H1 (cell line): ENCODE results near the gene STAU1. TPM values are rescaled to one million over a fixed set of nuclear protein-coding genes. Genes with fewer than 3 reads are reported as not detected.

Source experiments
- CTCF ChIA-PET: fragments of 300-600 bp; sonication (Branson Sonifier 250); formaldehyde crosslinking; loops from one replicate; lab custom pipeline; 2021; ENCODE audit not compliant: partially characterized antibody; lab: Charles Lee
- POLR2A ChIA-PET: fragments of 300-600 bp; sonication (Branson Sonifier 250); formaldehyde crosslinking; loops from one replicate; lab custom pipeline; 2021; ENCODE audit warnings: inconsistent platforms; ENCODE audit not compliant: partially characterized antibody; lab: Charles Lee
- DNase-seq, 2 experiments: peaks; one replicate each; pipeline versions ENCODE4 v3.0.0 to v3.0.0-alpha.2; 2010 to 2022; ENCODE audit warnings: low spot score in 2 of 2, low read depth in 1 of 2, mixed read lengths in 1 of 2
- FAIRE-seq: peaks from 2 replicates; lab custom pipeline; 2011; peaks lifted over from hg19 to GRCh38; lab: Jason Lieb, UNC
- H2AFZ ChIP-seq: 2 replicates; pipeline ENCODE4 v1.8.1; 2012; ENCODE audit warnings: low read length, inconsistent platforms
- H2AK5ac ChIP-seq: 2 replicates; pipeline ENCODE4 v1.6.1; 2013; ENCODE audit warnings: low read depth, low read length
- H2BK120ac ChIP-seq: replicated peaks from 2 replicates; pipeline ENCODE3; 2013; ENCODE audit warnings: low read depth, low read length, inconsistent platforms
- H2BK12ac ChIP-seq: 2 replicates; pipeline ENCODE4 v1.6.1; 2013; ENCODE audit warnings: low read depth, low read length
- H2BK15ac ChIP-seq: 2 replicates; pipeline ENCODE4 v1.6.1; 2013; ENCODE audit warnings: low read length
- H2BK20ac ChIP-seq: 2 replicates; pipeline ENCODE4 v1.6.1; 2013; ENCODE audit warnings: low read length
- H2BK5ac ChIP-seq: 2 replicates; pipeline ENCODE4 v1.6.1; 2013; ENCODE audit warnings: low read depth, low read length
- H3K14ac ChIP-seq: 2 replicates; pipeline ENCODE4 v1.6.1; 2013; ENCODE audit warnings: inconsistent platforms; ENCODE audit not compliant: insufficient read length
- H3K18ac ChIP-seq: 2 replicates; pipeline ENCODE4 v1.6.1; 2013; ENCODE audit warnings: low read length; ENCODE audit errors: extremely low read depth
- H3K23ac ChIP-seq: 2 replicates; pipeline ENCODE4 v1.6.1; 2013; ENCODE audit warnings: inconsistent platforms; ENCODE audit not compliant: insufficient read length
- H3K23me2 ChIP-seq: 2 replicates; pipeline ENCODE4 v1.6.1; 2013; ENCODE audit warnings: low read depth, low read length
- H3K27ac ChIP-seq: 2 replicates; pipeline ENCODE4 v1.6.1; 2011; ENCODE audit warnings: low read depth, low read length, inconsistent platforms
- H3K27me3 ChIP-seq, 4 experiments: replicated peaks in 1 of 4; 1 replicate in 1 of 4; 2 replicates in 3 of 4; pipeline versions ENCODE4 v1.6.1 to v1.8.1; 2011 to 2013; ENCODE audit warnings: low read length in 3 of 4, mild to moderate bottlenecking in 3 of 4, inconsistent platforms in 2 of 4, mixed read lengths in 2 of 4, moderate library complexity in 1 of 4; ENCODE audit not compliant: control insufficient read depth in 3 of 4, insufficient read depth in 3 of 4; ENCODE audit errors: extremely low read depth in 1 of 4
- H3K36me3 ChIP-seq, 4 experiments: 2 replicates each; pipeline versions ENCODE4 v1.6.1 to v1.8.1; 2011 to 2013; ENCODE audit warnings: mild to moderate bottlenecking in 4 of 4, low read length in 3 of 4, moderate library complexity in 2 of 4, control low read depth in 1 of 4, inconsistent platforms in 1 of 4; ENCODE audit not compliant: insufficient read depth in 4 of 4, control insufficient read depth in 2 of 4
- H3K4ac ChIP-seq: replicated peaks from 2 replicates; pipeline ENCODE3; 2013; ENCODE audit warnings: low read length, low read depth, mixed read lengths, inconsistent platforms; ENCODE audit not compliant: insufficient read length
- H3K4me1 ChIP-seq, 4 experiments: replicated peaks in 1 of 4; 1 replicate in 1 of 4; 2 replicates in 3 of 4; pipeline versions ENCODE4 v1.6.1 to v1.8.1; 2011 to 2013; ENCODE audit warnings: low read length in 3 of 4, inconsistent platforms in 2 of 4, mixed read lengths in 1 of 4; ENCODE audit not compliant: insufficient read depth in 4 of 4, control insufficient read depth in 3 of 4
- H3K4me2 ChIP-seq, 2 experiments: 2 replicates each; pipeline versions ENCODE4 v1.6.1 to v1.8.1; 2011 to 2013; ENCODE audit warnings: low read depth in 2 of 2, low read length in 2 of 2, control low read depth in 1 of 2, inconsistent platforms in 1 of 2, mild to moderate bottlenecking in 1 of 2; ENCODE audit not compliant: insufficient read depth in 1 of 2
- H3K4me3 ChIP-seq, 4 experiments: fragments of 200-600, 300-600 bp in 1 of 4; sonication (generic), shearing (Covaris generic), sonication (Bioruptor Twin) in 1 of 4; 2 replicates each; pipeline versions ENCODE4 v1.5.1 to v1.8.1; 2011 to 2016; ENCODE audit warnings: low read length in 4 of 4, low read depth in 3 of 4, control low read depth in 2 of 4, inconsistent platforms in 2 of 4, mild to moderate bottlenecking in 2 of 4, mixed read lengths in 1 of 4, moderate library complexity in 1 of 4; ENCODE audit not compliant: insufficient read depth in 2 of 4; ENCODE audit errors: extremely low read depth in 1 of 4
- H3K56ac ChIP-seq: replicated peaks from 2 replicates; pipeline ENCODE3; 2013; ENCODE audit warnings: low read depth, mild to moderate bottlenecking, mixed read lengths, low read length, inconsistent platforms; ENCODE audit not compliant: insufficient read length
- H3K79me1 ChIP-seq: 2 replicates; pipeline ENCODE4 v1.6.1; 2013; ENCODE audit warnings: low read depth, low read length, control low read depth
- H3K79me2 ChIP-seq, 2 experiments: 2 replicates each; pipeline versions ENCODE4 v1.6.1 to v1.8.1; 2012 to 2013; ENCODE audit warnings: low read length in 2 of 2, mild to moderate bottlenecking in 2 of 2, inconsistent platforms in 1 of 2; ENCODE audit not compliant: insufficient read depth in 2 of 2, control insufficient read depth in 1 of 2
- H3K9ac ChIP-seq, 4 experiments: replicated peaks in 1 of 4; 1 replicate in 1 of 4; 2 replicates in 3 of 4; pipeline versions ENCODE4 v1.6.1 to v1.8.1; 2011 to 2013; ENCODE audit warnings: low read depth in 3 of 4, low read length in 3 of 4, control low read depth in 2 of 4, mild to moderate bottlenecking in 2 of 4, moderate library complexity in 2 of 4, inconsistent platforms in 1 of 4; ENCODE audit errors: extremely low read depth in 1 of 4
- H3K9me3 ChIP-seq, 2 experiments: 2 replicates each; pipeline versions ENCODE4 v1.6.1 to v1.8.1; 2012 to 2013; ENCODE audit warnings: mild to moderate bottlenecking in 2 of 2, moderate library complexity in 2 of 2, control low read depth in 1 of 2, inconsistent platforms in 1 of 2, low read depth in 1 of 2, low read length in 1 of 2, mixed read lengths in 1 of 2; ENCODE audit not compliant: insufficient read depth in 2 of 2
- H4K20me1 ChIP-seq, 2 experiments: replicated peaks in 1 of 2; 2 replicates each; pipeline versions ENCODE3 to v1.8.1; 2011 to 2013; ENCODE audit warnings: inconsistent platforms in 2 of 2, low read length in 2 of 2, mild to moderate bottlenecking in 1 of 2; ENCODE audit not compliant: insufficient read depth in 2 of 2, control insufficient read depth in 1 of 2
- H4K5ac ChIP-seq: 2 replicates; pipeline ENCODE4 v1.6.1; 2013; ENCODE audit warnings: low read length, low read depth, mixed read lengths, inconsistent platforms; ENCODE audit not compliant: insufficient read length
- H4K8ac ChIP-seq: 2 replicates; pipeline ENCODE4 v1.8.0; 2013; ENCODE audit warnings: mild to moderate bottlenecking, moderate library complexity, low read length, inconsistent platforms; ENCODE audit not compliant: insufficient read depth; ENCODE audit errors: extremely low read depth
- H4K91ac ChIP-seq: replicated peaks from 2 replicates; pipeline ENCODE3; 2013; ENCODE audit warnings: low read length, mixed read lengths, inconsistent platforms; ENCODE audit not compliant: insufficient read length
- BACH1 ChIP-seq: IDR thresholded peaks from 2 replicates; pipeline ENCODE4 v1.6.1; 2012; ENCODE audit warnings: low read length, improper control_type of control experiment
- FOSL1 ChIP-seq: IDR thresholded peaks from 2 replicates; pipeline ENCODE4 v1.6.1; 2011; ENCODE audit warnings: mild to moderate bottlenecking, low read depth, low read length, moderate library complexity; ENCODE audit not compliant: insufficient read depth
- NANOG ChIP-seq: IDR thresholded peaks from 2 replicates; pipeline ENCODE4 v1.6.1; 2011; ENCODE audit warnings: low read length, low read depth, mild to moderate bottlenecking, inconsistent platforms; ENCODE audit not compliant: insufficient read depth, poor library complexity, severe bottlenecking
- RBBP5 ChIP-seq: IDR thresholded peaks from 2 replicates; pipeline ENCODE4 v1.7.1; 2012; ENCODE audit warnings: low read depth, mild to moderate bottlenecking, inconsistent platforms, low read length, moderate library complexity, borderline replicate concordance
- SIN3A ChIP-seq, 2 experiments: IDR thresholded peaks in 1 of 2; conservative IDR thresholded peaks in 1 of 2; 2 replicates each; pipeline ENCODE4 v1.6.1; 2011 to 2012; ENCODE audit warnings: low read length in 2 of 2, improper control_type of control experiment in 1 of 2, low read depth in 1 of 2, mild to moderate bottlenecking in 1 of 2
- SIX5 ChIP-seq: IDR thresholded peaks from 2 replicates; pipeline ENCODE4 v1.6.1; 2011; ENCODE audit warnings: mild to moderate bottlenecking, low read depth, low read length
- TAF1 ChIP-seq: IDR thresholded peaks from 2 replicates; pipeline ENCODE4 v1.6.1; 2011; ENCODE audit warnings: mild to moderate bottlenecking, low read depth, low read length
- WGBS, 2 experiments: shearing (Covaris generic) in 1 of 2; methylation state at CpG; one replicate each; pipeline versions ENCODE4 v1.1.6 to v1.1.7; 2013 to 2015; ENCODE audit warnings: low lambda C conversion rate in 2 of 2, mixed read lengths in 2 of 2, inconsistent platforms in 1 of 2, low coverage in 1 of 2, missing lambda C conversion rate in 1 of 2; ENCODE audit not compliant: insufficient replicate concordance in 2 of 2, insufficient coverage in 1 of 2, insufficient read length in 1 of 2; ENCODE audit errors: extremely low coverage in 1 of 2, missing lambda C conversion rate in 1 of 2; 5-methylcytosine and 5-hydroxymethylcytosine counted together
- polyA plus RNA-seq, 7 experiments: library from polyadenylated mRNA; depleted of rRNA in 3 of 7; stranded (reverse) in 5 of 7; unstranded in 2 of 7; fragments of >200 nt in 5 of 7; fragments of 200-250 nt in 2 of 7; gene quantifications; 1 replicate in 5 of 7; 2 replicates in 1 of 7; 4 replicates in 1 of 7; pipeline versions ENCODE4 v1.2.1 to v1.2.3, GENCODE V29; 2011 to 2013; ENCODE audit warnings: missing spikeins in 2 of 7, mixed read lengths in 2 of 7
- total RNA-seq: library from RNA; stranded (reverse); fragmentation: NEBNext Ultra II Directional; extraction: Animal tissue kit (Norgen Biotek cat#: 25700); gene quantifications from 2 replicates; pipeline ENCODE4 v1.2.1, GENCODE V29; 2021

Gene STAU1
- total and polyA plus RNA-seq, 2 of the 8 experiments (the other 6 are each of a cell fraction or from before 2014, with no cell fraction given), result 41.4 to 107 TPM

DNA sequence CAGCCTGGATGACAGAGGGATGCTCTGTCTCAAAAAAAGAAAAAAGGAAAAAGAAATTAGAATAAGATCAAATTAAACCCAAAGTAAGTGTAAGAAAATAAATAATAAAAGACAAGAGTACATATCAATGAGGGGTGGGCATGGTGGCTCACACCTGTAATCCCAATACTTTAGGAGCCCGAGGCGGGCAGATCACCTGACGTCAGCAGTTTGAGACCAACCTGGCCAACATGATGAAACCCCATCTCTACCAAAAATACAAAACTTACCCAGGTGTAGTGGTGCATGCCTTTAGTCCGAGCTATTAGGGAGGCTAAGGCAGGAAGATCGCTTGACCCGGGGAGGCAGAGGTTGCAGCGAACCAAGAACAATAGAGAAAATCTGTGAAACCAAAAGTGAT lies 14.9 kb upstream of the STAU1 start:
- no peaks in the 10 kb centered on the region for H3K79me2 ChIP-seq

More for the DNA sequence above, 14.9 kb upstream of the STAU1 start:
- no peak overlapping the region for H3K23ac ChIP-seq
- H3K27ac ChIP-seq, result no peak overlapping the region
- H2AK5ac ChIP-seq, result no peak overlapping the region
- H4K5ac ChIP-seq, result no peak overlapping the region
- H4K91ac ChIP-seq, result no peak overlapping the region
- H3K4me3 ChIP-seq, result no peak overlapping the region
- no peaks in the 10 kb centered on the region for H3K36me3 ChIP-seq
- no peaks in the 10 kb centered on the region for H3K9me3 ChIP-seq
- no peak overlapping the region for H3K56ac ChIP-seq
- no peak overlapping the region for H3K4ac ChIP-seq
- DNase-seq (no peak), FAIRE-seq (no peak)
- no peaks in the 10 kb centered on the region for H3K4me1 ChIP-seq
- no peaks in the 10 kb centered on the region for H3K27me3 ChIP-seq
- no peaks in the 10 kb centered on the region for H3K79me1 ChIP-seq
- H3K9ac ChIP-seq, result no peak overlapping the region
- H2BK15ac ChIP-seq, result no peak overlapping the region
- H4K20me1 ChIP-seq, result no peaks in the 10 kb centered on the region
- H3K14ac ChIP-seq, result no peak overlapping the region
- TF ChIP-seq FOSL1, result no peak
- no peak for TF ChIP-seq NANOG
- no peak for TF ChIP-seq BACH1
- TF ChIP-seq TAF1, result no peak
- TF ChIP-seq SIN3A (conservative IDR thresholded peaks at IDR 0.05 in 1 of 2, IDR thresholded peaks at IDR 0.05 in 1 of 2; ENCODE audit: low read depth in 1 of 2, low read length in 2 of 2), result no peak
- no peak for TF ChIP-seq SIX5
- TF ChIP-seq RBBP5, result no peak
- no peak overlapping the region for H4K8ac ChIP-seq
- POLR2A ChIA-PET, result interaction anchor here (1.2 kb wide), 1 partner anchor 8 kb away, joined by 3 read pairs; no protein-coding TSS in a partner anchor
- WGBS, 2 experiments, result 96% methylated on average over 7 of the region's 7 CpGs; no CpG with 5 or more reads in 1 of the 2 experiments
- CTCF ChIA-PET, result interaction anchor here (1.2 to 7.1 kb wide), 2 partner anchors 11 to 13 kb away, joined by 3 to 52 read pairs; no protein-coding TSS in a partner anchor
- no peaks in the 10 kb centered on the region for H3K23me2 ChIP-seq
- no peak overlapping the region for H3K18ac ChIP-seq
- H2BK120ac ChIP-seq, result no peak overlapping the region
- H3K4me2 ChIP-seq, result no peak overlapping the region
- no peak overlapping the region for H2BK20ac ChIP-seq
- no peak overlapping the region for H2BK5ac ChIP-seq
- no peak overlapping the region for H2BK12ac ChIP-seq
- no peak overlapping the region for H2AFZ ChIP-seq
